H1 (cell line): ENCODE measurements around the gene IL2RA. TPM values are rescaled to one million over a fixed set of nuclear protein-coding genes. Genes with fewer than 3 reads are reported as not detected.

Experiments used
- CTCF ChIA-PET: fragments of 300-600 bp; sonication (Branson Sonifier 250); formaldehyde crosslinking; loops from one replicate; lab custom pipeline; 2021; ENCODE audit not compliant: partially characterized antibody; lab: Charles Lee
- POLR2A ChIA-PET: fragments of 300-600 bp; sonication (Branson Sonifier 250); formaldehyde crosslinking; loops from one replicate; lab custom pipeline; 2021; ENCODE audit warnings: inconsistent platforms; ENCODE audit not compliant: partially characterized antibody; lab: Charles Lee
- DNase-seq, 2 experiments: peaks; one replicate each; pipeline versions ENCODE4 v3.0.0 to v3.0.0-alpha.2; 2010 to 2022; ENCODE audit warnings: low spot score in 2 of 2, low read depth in 1 of 2, mixed read lengths in 1 of 2
- FAIRE-seq: peaks from 2 replicates; lab custom pipeline; 2011; peaks lifted over from hg19 to GRCh38; lab: Jason Lieb, UNC
- H2AFZ ChIP-seq: 2 replicates; pipeline ENCODE4 v1.8.1; 2012; ENCODE audit warnings: low read length, inconsistent platforms
- H2AK5ac ChIP-seq: 2 replicates; pipeline ENCODE4 v1.6.1; 2013; ENCODE audit warnings: low read depth, low read length
- H2BK120ac ChIP-seq: replicated peaks from 2 replicates; pipeline ENCODE3; 2013; ENCODE audit warnings: low read depth, low read length, inconsistent platforms
- H2BK12ac ChIP-seq: 2 replicates; pipeline ENCODE4 v1.6.1; 2013; ENCODE audit warnings: low read depth, low read length
- H2BK15ac ChIP-seq: 2 replicates; pipeline ENCODE4 v1.6.1; 2013; ENCODE audit warnings: low read length
- H2BK20ac ChIP-seq: 2 replicates; pipeline ENCODE4 v1.6.1; 2013; ENCODE audit warnings: low read length
- H2BK5ac ChIP-seq: 2 replicates; pipeline ENCODE4 v1.6.1; 2013; ENCODE audit warnings: low read depth, low read length
- H3K14ac ChIP-seq: 2 replicates; pipeline ENCODE4 v1.6.1; 2013; ENCODE audit warnings: inconsistent platforms; ENCODE audit not compliant: insufficient read length
- H3K18ac ChIP-seq: 2 replicates; pipeline ENCODE4 v1.6.1; 2013; ENCODE audit warnings: low read length; ENCODE audit errors: extremely low read depth
- H3K23ac ChIP-seq: 2 replicates; pipeline ENCODE4 v1.6.1; 2013; ENCODE audit warnings: inconsistent platforms; ENCODE audit not compliant: insufficient read length
- H3K23me2 ChIP-seq: 2 replicates; pipeline ENCODE4 v1.6.1; 2013; ENCODE audit warnings: low read depth, low read length
- H3K27ac ChIP-seq: 2 replicates; pipeline ENCODE4 v1.6.1; 2011; ENCODE audit warnings: low read depth, low read length, inconsistent platforms
- H3K27me3 ChIP-seq, 4 experiments: replicated peaks in 1 of 4; 1 replicate in 1 of 4; 2 replicates in 3 of 4; pipeline versions ENCODE4 v1.6.1 to v1.8.1; 2011 to 2013; ENCODE audit warnings: low read length in 3 of 4, mild to moderate bottlenecking in 3 of 4, inconsistent platforms in 2 of 4, mixed read lengths in 2 of 4, moderate library complexity in 1 of 4; ENCODE audit not compliant: control insufficient read depth in 3 of 4, insufficient read depth in 3 of 4; ENCODE audit errors: extremely low read depth in 1 of 4
- H3K36me3 ChIP-seq, 4 experiments: 2 replicates each; pipeline versions ENCODE4 v1.6.1 to v1.8.1; 2011 to 2013; ENCODE audit warnings: mild to moderate bottlenecking in 4 of 4, low read length in 3 of 4, moderate library complexity in 2 of 4, control low read depth in 1 of 4, inconsistent platforms in 1 of 4; ENCODE audit not compliant: insufficient read depth in 4 of 4, control insufficient read depth in 2 of 4
- H3K4ac ChIP-seq: replicated peaks from 2 replicates; pipeline ENCODE3; 2013; ENCODE audit warnings: low read length, low read depth, mixed read lengths, inconsistent platforms; ENCODE audit not compliant: insufficient read length
- H3K4me1 ChIP-seq, 4 experiments: replicated peaks in 1 of 4; 1 replicate in 1 of 4; 2 replicates in 3 of 4; pipeline versions ENCODE4 v1.6.1 to v1.8.1; 2011 to 2013; ENCODE audit warnings: low read length in 3 of 4, inconsistent platforms in 2 of 4, mixed read lengths in 1 of 4; ENCODE audit not compliant: insufficient read depth in 4 of 4, control insufficient read depth in 3 of 4
- H3K4me2 ChIP-seq, 2 experiments: 2 replicates each; pipeline versions ENCODE4 v1.6.1 to v1.8.1; 2011 to 2013; ENCODE audit warnings: low read depth in 2 of 2, low read length in 2 of 2, control low read depth in 1 of 2, inconsistent platforms in 1 of 2, mild to moderate bottlenecking in 1 of 2; ENCODE audit not compliant: insufficient read depth in 1 of 2
- H3K4me3 ChIP-seq, 4 experiments: fragments of 200-600, 300-600 bp in 1 of 4; sonication (generic), shearing (Covaris generic), sonication (Bioruptor Twin) in 1 of 4; 2 replicates each; pipeline versions ENCODE4 v1.5.1 to v1.8.1; 2011 to 2016; ENCODE audit warnings: low read length in 4 of 4, low read depth in 3 of 4, control low read depth in 2 of 4, inconsistent platforms in 2 of 4, mild to moderate bottlenecking in 2 of 4, mixed read lengths in 1 of 4, moderate library complexity in 1 of 4; ENCODE audit not compliant: insufficient read depth in 2 of 4; ENCODE audit errors: extremely low read depth in 1 of 4
- H3K56ac ChIP-seq: replicated peaks from 2 replicates; pipeline ENCODE3; 2013; ENCODE audit warnings: low read depth, mild to moderate bottlenecking, mixed read lengths, low read length, inconsistent platforms; ENCODE audit not compliant: insufficient read length
- H3K79me1 ChIP-seq: 2 replicates; pipeline ENCODE4 v1.6.1; 2013; ENCODE audit warnings: low read depth, low read length, control low read depth
- H3K79me2 ChIP-seq, 2 experiments: 2 replicates each; pipeline versions ENCODE4 v1.6.1 to v1.8.1; 2012 to 2013; ENCODE audit warnings: low read length in 2 of 2, mild to moderate bottlenecking in 2 of 2, inconsistent platforms in 1 of 2; ENCODE audit not compliant: insufficient read depth in 2 of 2, control insufficient read depth in 1 of 2
- H3K9ac ChIP-seq, 4 experiments: replicated peaks in 1 of 4; 1 replicate in 1 of 4; 2 replicates in 3 of 4; pipeline versions ENCODE4 v1.6.1 to v1.8.1; 2011 to 2013; ENCODE audit warnings: low read depth in 3 of 4, low read length in 3 of 4, control low read depth in 2 of 4, mild to moderate bottlenecking in 2 of 4, moderate library complexity in 2 of 4, inconsistent platforms in 1 of 4; ENCODE audit errors: extremely low read depth in 1 of 4
- H3K9me3 ChIP-seq, 2 experiments: 2 replicates each; pipeline versions ENCODE4 v1.6.1 to v1.8.1; 2012 to 2013; ENCODE audit warnings: mild to moderate bottlenecking in 2 of 2, moderate library complexity in 2 of 2, control low read depth in 1 of 2, inconsistent platforms in 1 of 2, low read depth in 1 of 2, low read length in 1 of 2, mixed read lengths in 1 of 2; ENCODE audit not compliant: insufficient read depth in 2 of 2
- H4K20me1 ChIP-seq, 2 experiments: replicated peaks in 1 of 2; 2 replicates each; pipeline versions ENCODE3 to v1.8.1; 2011 to 2013; ENCODE audit warnings: inconsistent platforms in 2 of 2, low read length in 2 of 2, mild to moderate bottlenecking in 1 of 2; ENCODE audit not compliant: insufficient read depth in 2 of 2, control insufficient read depth in 1 of 2
- H4K5ac ChIP-seq: 2 replicates; pipeline ENCODE4 v1.6.1; 2013; ENCODE audit warnings: low read length, low read depth, mixed read lengths, inconsistent platforms; ENCODE audit not compliant: insufficient read length
- H4K8ac ChIP-seq: 2 replicates; pipeline ENCODE4 v1.8.0; 2013; ENCODE audit warnings: mild to moderate bottlenecking, moderate library complexity, low read length, inconsistent platforms; ENCODE audit not compliant: insufficient read depth; ENCODE audit errors: extremely low read depth
- H4K91ac ChIP-seq: replicated peaks from 2 replicates; pipeline ENCODE3; 2013; ENCODE audit warnings: low read length, mixed read lengths, inconsistent platforms; ENCODE audit not compliant: insufficient read length
- WGBS, 2 experiments: shearing (Covaris generic) in 1 of 2; methylation state at CpG; one replicate each; pipeline versions ENCODE4 v1.1.6 to v1.1.7; 2013 to 2015; ENCODE audit warnings: low lambda C conversion rate in 2 of 2, mixed read lengths in 2 of 2, inconsistent platforms in 1 of 2, low coverage in 1 of 2, missing lambda C conversion rate in 1 of 2; ENCODE audit not compliant: insufficient replicate concordance in 2 of 2, insufficient coverage in 1 of 2, insufficient read length in 1 of 2; ENCODE audit errors: extremely low coverage in 1 of 2, missing lambda C conversion rate in 1 of 2; 5-methylcytosine and 5-hydroxymethylcytosine counted together
- polyA plus RNA-seq, 7 experiments: library from polyadenylated mRNA; depleted of rRNA in 3 of 7; stranded (reverse) in 5 of 7; unstranded in 2 of 7; fragments of >200 nt in 5 of 7; fragments of 200-250 nt in 2 of 7; gene quantifications; 1 replicate in 5 of 7; 2 replicates in 1 of 7; 4 replicates in 1 of 7; pipeline versions ENCODE4 v1.2.1 to v1.2.3, GENCODE V29; 2011 to 2013; ENCODE audit warnings: missing spikeins in 2 of 7, mixed read lengths in 2 of 7
- total RNA-seq: library from RNA; stranded (reverse); fragmentation: NEBNext Ultra II Directional; extraction: Animal tissue kit (Norgen Biotek cat#: 25700); gene quantifications from 2 replicates; pipeline ENCODE4 v1.2.1, GENCODE V29; 2021

Gene IL2RA
- total and polyA plus RNA-seq, 2 of the 8 experiments (the other 6 are each of a cell fraction or from before 2014, with no cell fraction given) = not detected

GRCh38 chr10:5983774-5984173 is 78.4 kb downstream of the IL2RA start:
- no peak overlapping the region for H3K14ac ChIP-seq
- H4K20me1 ChIP-seq = no peaks in the 10 kb centered on the region
- no peak overlapping the region for H3K9ac ChIP-seq
- H3K56ac ChIP-seq = no peak overlapping the region
- no peaks in the 10 kb centered on the region for H3K79me2 ChIP-seq
- ChIA-PET POLR2A (no interaction called here), CTCF (interaction anchor here (1.1 to 1.4 kb wide), 3 partner anchors 30 to 35 kb away, joined by 3 to 5 read pairs (median 3); no protein-coding TSS in a partner anchor)
- DNase-seq = peak in 1 of 2 experiments; percentile 20
- no peak overlapping the region for H2BK15ac ChIP-seq
- H2AK5ac ChIP-seq = no peak overlapping the region
- H2BK20ac ChIP-seq = no peak overlapping the region
- no peak overlapping the region for H4K8ac ChIP-seq
- no peak overlapping the region for H2BK12ac ChIP-seq
- no peaks in the 10 kb centered on the region for H3K9me3 ChIP-seq
- H3K27ac ChIP-seq = no peak overlapping the region
- H3K79me1 ChIP-seq = no peaks in the 10 kb centered on the region
- H4K5ac ChIP-seq = no peak overlapping the region
- no peaks in the 10 kb centered on the region for H3K36me3 ChIP-seq
- WGBS, 2 experiments = 85% methylated on average over 9 of the region's 9 CpGs; no CpG with 5 or more reads in 1 of the 2 experiments
- no peak overlapping the region for H3K4ac ChIP-seq
- no peak overlapping the region for H2AFZ ChIP-seq
- H3K4me3 ChIP-seq = no peak overlapping the region
- no peak overlapping the region for H3K4me2 ChIP-seq
- H2BK120ac ChIP-seq = no peak overlapping the region
- no peak for FAIRE-seq
- no peak overlapping the region for H3K18ac ChIP-seq
- no peaks in the 10 kb centered on the region for H3K4me1 ChIP-seq
- no peak overlapping the region for H3K23ac ChIP-seq
- H3K23me2 ChIP-seq = no peaks in the 10 kb centered on the region
- H4K91ac ChIP-seq = no peak overlapping the region
- H3K27me3 ChIP-seq = peaks cover 0 to 8% (median 4%) of the 10 kb centered on the region in 4 experiments; a peak in 6 of 7 replicates
- no peak overlapping the region for H2BK5ac ChIP-seq
